GM21825 (cell line): ENCODE measurements around the gene HOXC10.

Experiments used
- ATAC-seq: cut with Tn5 transposase; IDR thresholded peaks from one replicate; pipeline ENCODE4 v1.9.1; 2021; ENCODE audit warnings: mild to moderate bottlenecking, moderate library complexity; ENCODE audit not compliant: unreplicated experiment

The HOXC10 gene

DNA sequence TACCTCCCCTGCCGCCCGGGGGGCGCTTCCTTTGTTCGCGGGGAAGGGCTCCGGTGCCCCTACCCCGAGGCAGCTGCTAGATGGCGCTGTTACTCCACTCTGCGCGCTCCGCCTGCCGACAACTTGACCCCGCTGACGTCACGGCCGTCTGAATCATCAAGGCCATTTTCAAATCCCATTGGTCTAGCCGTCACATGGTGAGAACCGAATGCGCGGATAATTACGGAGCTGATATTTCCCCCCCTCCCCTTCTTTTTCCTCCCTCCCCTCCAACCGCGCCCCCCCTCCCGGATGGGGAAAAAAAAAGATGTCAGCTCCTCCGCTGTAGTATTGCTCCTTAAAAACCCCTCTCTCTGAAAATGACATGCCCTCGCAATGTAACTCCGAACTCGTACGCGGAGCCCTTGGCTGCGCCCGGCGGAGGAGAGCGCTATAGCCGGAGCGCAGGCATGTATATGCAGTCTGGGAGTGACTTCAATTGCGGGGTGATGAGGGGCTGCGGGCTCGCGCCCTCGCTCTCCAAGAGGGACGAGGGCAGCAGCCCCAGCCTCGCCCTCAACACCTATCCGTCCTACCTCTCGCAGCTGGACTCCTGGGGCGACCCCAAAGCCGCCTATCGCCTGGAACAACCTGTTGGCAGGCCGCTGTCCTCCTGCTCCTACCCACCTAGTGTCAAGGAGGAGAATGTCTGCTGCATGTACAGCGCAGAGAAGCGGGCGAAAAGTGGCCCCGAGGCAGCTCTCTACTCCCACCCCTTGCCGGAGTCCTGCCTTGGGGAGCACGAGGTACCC lies at the start of gene HOXC10:
Gene HOXC10, plus strand, starts transcription at position 246 of the 791 bp plus-strand sequence. Its CDS starts 114 bp downstream, at position 360.
- ATAC-seq, result no peak

DNA sequence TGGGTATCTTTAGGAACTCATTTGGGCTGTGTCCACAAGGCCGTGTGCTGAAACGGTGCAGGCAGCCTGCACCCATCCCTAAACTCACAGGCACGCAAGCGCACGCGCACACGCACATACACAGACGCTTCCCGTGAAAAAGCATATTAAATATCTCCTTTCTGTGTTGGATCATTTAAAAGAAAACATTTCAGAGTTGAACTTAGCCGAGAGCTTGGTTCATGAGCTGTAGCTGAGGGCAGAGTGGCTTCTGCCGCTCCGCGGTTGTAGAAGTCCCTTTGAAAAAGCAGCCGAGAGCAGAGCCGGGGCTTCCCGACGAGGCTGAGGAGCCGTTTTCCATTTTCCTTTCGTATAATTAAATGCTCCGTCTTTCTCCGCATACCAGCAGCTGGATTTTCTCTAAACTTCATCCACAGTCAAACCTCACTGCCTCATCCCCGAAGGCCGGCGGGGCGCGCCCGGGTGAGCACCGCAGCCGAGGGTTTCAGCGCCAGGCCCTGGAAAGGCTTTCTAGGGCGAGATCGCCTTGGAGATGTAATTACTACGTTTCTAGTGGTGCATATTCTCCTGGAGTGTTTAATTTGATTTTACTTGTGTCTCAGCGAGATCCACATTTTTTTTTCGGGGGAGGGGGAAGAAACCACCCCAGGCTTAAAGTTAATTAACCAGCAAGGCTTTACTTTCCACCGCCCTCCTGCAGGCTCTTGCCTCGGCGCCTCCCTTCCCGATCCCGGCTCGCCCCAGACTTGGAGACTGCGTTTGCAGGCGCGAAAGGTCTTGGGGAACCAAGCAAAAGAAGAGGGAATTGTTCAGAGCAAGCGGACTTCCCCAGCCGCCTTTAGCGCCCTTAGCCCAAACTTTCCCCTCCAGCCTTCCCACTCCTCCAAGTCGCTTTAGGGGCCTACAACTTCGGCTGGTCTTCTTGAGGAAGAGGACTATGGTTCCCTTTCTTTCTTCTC lies 49.3 kb upstream of the HOXC10 start:
- no peak for ATAC-seq

DNA sequence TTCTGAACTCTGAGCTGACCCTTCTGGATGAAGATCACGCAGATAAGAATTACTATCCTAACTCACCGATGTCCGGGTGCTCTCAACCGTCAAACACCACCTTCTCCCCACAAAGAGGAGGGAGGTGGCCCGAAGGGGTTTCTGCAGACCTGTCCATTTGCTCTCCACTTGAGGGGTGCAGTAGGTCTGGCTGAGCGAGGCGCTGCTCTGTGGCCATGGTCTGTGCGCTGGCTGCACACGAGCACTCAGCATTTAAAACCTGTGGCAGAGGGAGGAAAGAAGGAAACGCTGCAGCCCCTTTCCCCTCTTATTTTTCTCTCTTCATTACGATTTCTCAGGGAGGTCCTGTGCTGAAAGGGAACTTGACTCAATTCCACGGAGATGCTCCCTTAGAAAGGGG lies 47.8 kb upstream of the HOXC10 start:
- ATAC-seq, result no peak

DNA sequence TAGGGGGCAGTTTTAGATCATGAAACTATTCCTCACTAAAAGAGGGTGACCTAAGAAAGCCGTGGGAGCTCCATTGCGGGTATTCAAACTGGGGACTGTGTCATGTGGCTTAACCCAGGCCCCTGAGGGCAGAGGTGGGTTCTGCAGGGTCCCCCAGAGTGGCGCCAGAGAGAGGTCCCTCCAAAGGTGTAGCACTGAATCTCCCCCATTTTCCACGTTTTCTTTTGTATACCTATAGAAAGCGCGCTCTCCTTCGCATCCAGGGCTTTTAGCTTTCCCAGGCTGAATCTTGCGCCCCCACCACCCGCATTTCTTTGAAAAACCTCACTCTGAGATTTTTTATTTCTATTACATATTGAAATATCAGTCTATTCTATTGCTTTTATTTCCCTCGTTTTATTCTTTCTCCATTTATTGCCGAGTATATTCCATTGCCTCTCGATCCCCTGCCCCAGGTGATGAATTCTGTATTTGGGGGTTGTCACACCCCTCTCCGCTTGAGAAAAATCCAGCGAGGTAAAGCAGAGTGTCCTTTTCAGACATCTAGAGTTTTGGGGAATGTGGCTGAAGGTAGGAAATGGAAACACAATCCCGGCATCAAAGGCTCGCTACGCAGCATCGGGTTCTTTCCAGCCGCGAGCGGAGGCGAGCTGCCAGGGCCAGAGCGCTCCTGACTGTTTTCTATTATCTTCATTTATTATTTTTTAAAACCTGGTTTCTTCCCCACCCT lies 47.2 kb upstream of the HOXC10 start:
- ATAC-seq, result no peak

DNA sequence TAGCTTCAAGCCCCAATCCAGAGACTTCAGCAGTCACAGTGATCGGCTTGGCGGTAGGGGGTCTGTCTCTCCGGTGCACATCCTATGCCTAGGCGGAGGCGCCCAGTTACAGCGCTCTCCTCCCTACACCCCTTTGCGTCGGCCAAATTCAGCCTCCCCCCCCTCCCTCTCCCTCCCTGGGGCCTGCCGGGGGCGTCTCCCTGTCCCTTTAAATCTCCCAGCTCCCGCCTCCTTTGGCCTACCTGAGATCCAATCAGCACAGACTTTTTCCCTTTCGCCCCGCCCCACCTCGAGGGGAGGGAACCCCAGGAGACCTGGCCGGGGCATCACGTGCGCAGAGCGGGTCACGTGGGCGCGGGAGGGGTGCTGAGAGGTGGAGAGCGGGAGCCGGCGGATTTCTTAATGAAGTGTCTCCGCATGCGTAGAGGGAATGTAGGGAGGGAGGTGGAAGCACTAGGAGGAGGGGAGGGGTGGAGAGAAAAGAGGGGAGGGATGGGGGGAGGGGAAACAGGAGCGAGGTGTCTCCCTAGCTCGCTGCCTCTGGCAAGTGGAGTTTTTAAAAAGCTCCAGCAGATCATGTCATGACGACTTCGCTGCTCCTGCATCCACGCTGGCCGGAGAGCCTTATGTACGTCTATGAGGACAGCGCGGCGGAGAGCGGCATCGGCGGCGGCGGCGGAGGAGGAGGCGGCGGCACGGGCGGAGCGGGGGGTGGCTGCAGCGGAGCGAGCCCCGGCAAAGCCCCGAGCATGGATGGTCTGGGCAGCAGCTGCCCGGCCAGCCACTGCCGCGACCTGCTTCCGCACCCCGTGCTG lies 46.4 kb upstream of the HOXC10 start, which contains the start of gene HOXC13:
Gene HOXC13, plus strand, starts transcription at position 506 of the 815 bp plus-strand sequence. Its CDS starts 76 bp downstream, at position 582.
- no peak for ATAC-seq

DNA sequence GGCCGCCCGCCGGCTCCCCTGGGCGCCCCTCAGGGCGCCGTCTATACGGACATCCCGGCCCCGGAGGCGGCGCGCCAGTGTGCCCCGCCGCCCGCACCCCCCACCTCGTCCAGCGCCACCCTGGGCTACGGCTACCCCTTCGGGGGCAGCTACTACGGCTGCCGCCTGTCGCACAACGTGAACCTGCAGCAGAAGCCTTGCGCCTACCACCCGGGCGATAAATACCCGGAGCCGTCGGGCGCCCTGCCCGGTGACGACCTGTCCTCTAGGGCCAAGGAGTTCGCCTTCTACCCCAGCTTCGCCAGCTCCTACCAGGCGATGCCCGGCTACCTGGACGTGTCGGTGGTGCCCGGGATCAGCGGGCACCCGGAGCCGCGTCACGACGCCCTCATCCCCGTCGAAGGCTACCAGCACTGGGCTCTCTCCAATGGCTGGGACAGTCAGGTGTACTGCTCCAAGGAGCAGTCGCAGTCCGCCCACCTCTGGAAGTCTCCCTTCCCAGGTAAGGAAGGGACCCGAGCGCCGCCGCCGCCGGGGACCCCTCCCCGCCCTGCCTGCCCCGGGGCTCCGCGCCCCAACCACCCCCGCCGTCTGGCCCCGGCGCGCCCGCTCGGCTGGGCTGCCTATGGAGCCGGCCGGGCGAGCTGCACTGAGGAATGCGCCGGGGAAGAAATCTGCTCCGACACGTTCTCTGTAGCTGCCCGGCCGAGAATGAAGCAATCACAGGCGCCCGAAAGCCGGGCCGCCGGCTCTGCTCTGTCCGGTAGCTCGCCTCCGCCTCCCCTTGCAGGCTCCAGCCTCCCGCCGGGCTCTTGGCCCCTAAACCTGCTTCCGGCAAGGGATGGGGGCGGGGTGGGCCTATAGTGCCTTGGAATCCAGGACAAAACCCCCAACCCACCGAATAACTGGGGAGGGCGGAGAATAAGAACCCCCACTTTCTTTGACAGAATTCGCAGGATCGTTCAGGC lies 45.5 kb upstream of the HOXC10 start:
- ATAC-seq, result no peak

DNA sequence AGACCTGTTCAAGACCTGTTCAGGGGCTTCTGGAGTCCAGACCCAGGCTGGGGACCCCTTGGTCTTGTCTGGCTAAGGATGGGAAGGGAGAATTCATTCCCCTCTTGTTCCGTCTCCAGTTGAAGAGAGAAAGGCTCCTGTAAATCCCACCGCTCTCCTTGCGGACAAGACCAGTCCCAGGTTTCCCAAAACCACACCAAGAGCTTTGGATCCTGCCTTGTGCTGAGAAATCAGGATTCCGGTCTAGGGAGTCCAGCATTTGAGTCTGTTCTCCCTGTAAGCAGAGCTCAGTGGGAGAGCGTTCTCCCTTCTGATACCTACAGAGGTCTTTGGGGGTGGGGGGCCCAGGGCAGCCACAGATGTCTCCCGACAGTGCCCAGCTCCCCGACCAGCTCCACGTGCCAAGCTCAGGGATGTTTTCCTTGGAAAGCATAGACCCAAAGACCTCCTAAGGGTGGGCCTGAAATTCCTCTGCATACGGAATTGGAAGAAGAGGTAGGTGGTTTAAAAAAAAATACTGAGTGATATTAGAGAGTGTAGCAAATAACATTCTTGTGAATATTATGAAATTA lies 44.4 kb upstream of the HOXC10 start:
- no peak for ATAC-seq

DNA sequence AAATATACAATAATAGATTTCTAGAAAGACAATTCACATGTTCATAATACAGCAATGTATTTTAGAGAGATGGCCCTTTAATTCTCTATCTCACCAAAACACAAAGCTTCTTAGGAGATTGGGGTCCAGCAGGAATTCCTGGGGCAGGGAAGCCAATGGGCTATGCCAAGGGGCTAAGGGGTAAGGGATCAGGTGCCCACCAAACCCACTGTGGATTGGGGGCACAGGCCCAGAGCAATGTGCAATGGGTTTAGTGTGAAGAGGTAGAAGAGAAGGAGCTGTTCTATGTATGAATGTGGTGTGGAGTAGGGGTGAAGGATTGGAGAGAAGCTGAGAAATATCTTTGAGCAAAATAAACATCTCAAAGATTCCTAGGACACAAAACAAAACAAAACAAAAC lies 43.8 kb upstream of the HOXC10 start:
- ATAC-seq, result no peak

DNA sequence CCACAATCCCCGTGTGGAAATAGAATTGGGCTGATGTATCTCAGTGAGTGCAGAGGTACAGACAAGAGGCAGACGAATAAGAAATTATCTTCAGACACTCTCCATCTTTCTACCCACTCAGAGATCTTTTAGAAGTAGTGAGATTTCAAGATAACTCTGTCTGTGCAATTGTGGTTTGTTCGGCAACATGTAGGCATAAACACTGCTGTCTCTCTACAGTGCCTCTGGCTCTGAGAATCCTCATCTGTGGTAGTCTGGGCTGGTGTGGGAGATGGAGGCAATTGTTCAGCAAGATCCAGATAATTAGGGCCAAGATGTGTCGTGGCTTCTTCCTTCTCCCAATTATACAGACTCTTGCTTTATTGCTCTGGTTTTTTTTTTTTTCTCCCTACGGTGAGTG lies 43.2 kb upstream of the HOXC10 start:
- ATAC-seq, result no peak

DNA sequence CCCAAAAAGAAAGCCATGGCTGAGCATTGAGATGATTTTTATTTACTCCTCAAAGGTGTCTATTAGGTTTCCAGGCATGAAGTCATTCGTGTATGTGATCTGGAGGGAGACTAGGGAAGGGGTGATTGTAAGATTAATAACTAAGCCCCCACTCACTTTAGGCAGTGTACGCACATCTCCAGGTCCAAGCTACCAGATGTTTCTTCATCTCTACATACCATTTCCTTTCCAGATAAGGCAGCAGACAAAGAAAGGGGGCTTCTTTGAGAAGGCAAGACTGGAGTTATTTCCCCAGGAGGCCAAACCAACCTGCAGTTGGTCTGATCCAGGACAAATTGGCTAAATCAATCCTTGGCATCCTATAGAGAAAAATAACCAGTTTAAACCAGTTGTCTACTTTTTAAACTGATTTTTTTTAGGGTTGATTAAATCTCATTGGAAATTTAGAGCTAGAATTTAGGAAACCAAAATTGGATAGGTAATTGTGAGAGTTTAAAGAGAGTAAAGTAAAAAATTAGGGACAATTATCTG lies 42.4 kb upstream of the HOXC10 start:
- ATAC-seq, result no peak

DNA sequence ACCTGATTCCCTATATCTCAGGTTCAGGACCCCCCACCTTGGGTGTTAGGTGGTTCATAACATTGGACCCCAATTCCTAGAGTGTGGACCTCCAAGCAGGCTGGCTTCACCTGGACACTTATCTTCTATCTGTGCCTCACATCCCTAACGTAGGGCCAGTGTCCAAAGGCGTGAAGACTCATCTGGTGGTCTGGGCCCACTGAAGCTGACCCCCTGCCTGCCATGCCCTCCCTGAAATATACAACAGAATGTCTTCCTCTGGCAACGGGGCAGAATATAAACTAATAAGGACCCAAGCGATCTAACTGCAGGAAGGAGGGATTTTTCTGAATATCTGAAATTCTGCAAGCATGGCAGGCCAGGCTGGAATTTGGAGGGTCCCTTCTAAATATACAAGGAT lies 40.7 kb upstream of the HOXC10 start:
- no peak for ATAC-seq

DNA sequence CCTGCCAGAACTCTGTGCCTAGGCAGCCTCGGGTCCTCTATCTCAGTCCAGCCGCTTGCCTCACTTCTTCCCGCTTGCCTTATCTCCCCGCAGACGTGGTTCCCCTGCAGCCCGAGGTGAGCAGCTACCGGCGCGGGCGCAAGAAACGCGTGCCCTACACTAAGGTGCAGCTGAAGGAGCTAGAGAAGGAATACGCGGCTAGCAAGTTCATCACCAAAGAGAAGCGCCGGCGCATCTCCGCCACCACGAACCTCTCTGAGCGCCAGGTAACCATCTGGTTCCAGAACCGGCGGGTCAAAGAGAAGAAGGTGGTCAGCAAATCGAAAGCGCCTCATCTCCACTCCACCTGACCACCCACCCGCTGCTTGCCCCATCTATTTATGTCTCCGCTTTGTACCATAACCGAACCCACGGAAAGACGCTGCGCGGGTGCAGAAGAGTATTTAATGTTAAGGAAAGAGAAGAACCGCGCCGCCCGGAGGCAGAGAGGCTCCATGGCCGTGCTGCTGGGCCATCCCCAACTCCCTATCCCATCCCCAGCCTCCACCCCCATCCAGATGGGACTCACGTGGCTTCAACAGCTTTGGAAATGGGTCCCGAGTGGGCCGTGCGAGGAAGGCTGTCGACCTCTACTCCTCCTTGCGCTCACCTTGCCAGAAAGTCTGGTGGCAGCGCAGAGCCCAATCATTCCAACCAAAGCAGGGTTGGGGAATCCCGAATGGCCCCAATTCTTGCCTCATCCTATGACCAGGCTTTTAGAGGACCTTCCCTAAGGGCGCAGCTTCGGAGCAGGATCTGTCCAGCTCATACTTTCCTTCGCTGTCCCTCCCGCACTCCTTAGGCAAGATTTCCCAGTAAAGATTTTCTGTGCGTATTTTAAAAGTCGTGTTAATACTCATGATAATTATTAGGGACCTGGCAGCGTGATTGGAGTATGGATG lies 39.8 kb upstream of the HOXC10 start:
- no peak for ATAC-seq

DNA sequence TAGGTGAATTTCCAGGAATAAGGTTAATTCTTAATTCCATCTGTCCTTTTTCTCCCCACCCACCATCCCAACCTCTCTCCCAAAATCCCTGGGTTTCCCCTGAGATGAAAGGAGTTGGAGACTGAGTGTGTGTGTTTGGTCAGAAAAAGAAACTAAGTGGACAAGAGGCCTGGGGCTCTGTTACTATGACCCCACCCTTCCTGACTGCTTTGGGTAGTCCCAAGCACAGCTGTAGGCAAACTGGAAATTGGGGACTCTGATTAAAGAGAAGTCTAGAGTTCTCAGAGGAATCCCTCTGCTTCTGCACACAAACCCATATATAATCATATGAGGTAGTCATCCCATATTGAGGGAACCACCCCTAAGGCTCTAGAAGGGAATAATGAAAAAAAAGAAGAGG lies 37.2 kb upstream of the HOXC10 start:
- no peak for ATAC-seq

DNA sequence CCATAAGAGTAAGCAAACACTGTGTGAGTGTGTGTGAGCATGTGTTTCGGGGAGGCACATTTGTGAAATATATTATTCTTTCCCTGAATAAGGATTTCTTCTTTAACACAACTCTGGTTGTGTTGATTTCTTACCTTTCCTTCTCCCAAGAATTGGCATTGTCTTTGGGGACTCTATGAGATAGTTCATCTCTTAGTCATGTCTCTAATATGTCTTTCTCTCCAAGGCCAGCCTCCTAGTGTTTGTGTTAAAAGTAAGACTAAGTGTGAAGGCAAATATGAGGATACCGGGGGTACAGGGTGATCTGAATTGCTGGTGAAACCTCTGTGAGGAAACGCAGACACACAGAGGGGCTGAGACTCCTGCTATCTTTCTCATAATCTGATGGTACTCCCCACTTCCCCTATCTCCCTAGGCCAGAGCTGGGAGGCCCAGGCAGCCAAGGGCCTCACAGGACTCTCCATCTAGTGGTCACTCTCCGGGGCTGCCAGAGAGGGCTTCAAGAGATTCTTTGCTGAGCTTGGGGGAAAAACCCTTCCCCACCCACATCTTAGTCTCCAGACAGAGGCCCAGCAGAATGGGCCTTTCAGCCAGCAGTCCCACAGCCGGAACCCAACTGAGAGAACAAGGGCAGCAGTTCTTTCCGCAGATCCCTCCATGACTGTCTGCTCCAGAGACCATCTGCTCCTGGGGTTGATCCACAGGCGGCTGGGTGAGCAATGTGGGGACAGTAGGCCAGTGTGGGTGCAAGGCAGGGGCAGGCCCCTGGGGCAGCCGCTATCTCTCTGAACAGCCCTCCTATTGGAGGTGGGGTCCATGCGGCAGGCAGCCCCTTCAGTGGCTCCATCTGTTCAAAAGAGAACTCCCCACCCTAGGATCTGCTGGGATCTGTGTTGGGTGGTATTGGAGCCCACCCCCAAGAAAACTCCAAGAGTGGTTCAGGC lies 36.0 kb upstream of the HOXC10 start:
- no peak for ATAC-seq

DNA sequence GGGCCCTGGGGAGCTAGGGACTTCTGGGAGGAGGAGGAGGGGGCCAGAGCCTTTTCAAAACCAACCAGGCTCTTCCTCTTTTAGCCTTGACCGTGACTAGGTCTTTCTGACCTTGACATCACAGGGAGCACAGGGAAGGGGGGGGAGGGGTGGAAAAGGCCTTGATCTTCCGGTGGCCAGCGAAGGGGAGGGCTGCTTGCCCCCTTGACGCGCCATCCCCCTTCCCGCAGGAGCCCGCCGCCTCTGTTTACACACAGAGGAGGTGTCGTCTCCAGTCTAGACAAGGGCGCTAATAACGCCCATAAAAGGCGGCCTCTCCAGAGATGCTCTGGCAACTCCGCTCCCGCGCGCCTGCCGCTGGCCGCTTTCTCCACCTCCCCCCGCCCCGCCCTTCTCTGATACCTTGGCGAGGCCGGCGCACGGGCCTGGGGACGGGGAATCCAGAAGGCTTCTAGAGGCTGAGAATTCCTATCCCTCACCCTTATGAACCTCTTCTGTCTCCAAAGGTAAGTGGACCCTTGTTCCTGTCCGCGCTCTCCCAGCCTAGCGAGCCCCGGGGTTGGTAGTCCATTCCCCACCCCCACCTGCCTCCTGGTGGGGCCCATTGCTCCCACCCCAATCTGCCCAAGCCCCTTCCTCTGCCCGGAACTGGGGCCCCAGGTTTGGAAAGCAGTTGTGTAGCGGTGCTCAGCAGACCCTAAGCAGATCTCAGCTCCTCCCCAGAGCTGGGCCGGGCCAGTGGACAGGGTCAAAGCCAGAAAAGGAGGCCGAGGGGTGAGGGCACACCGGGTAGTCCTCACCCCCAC lies 35.1 kb upstream of the HOXC10 start:
- no peak for ATAC-seq

DNA sequence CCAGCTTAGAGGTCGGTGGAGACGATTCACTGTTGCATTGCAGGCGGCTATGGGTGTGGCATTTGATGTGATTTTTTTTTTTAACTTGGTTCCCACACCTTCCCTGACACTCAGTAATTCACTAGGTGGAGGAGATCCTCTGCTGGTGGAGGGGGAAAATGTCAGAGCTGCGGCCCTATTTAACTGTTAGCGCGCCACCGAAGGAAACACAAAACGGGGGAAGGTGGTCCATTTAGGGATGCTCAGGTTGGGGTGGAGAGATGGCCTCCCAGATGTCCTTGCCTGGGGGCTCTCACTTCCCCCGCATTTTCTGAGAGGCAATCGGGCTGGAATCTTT lies 34.5 kb upstream of the HOXC10 start:
- ATAC-seq, result no peak
